Stimulated activated CD8-positive, alpha-beta memory T cell treated with anti-CD3 and anti-CD28 coated beads, Interleukin-15, amount 100 ng/mL, for 1 hour (primary cell): ENCODE data around the gene TRIM14.

Experiments
- DNase-seq: peaks from one replicate; pipeline ENCODE4 v3.0.0-alpha.2; 2020; ENCODE audit warnings: low read depth

Gene TRIM14, protein sequence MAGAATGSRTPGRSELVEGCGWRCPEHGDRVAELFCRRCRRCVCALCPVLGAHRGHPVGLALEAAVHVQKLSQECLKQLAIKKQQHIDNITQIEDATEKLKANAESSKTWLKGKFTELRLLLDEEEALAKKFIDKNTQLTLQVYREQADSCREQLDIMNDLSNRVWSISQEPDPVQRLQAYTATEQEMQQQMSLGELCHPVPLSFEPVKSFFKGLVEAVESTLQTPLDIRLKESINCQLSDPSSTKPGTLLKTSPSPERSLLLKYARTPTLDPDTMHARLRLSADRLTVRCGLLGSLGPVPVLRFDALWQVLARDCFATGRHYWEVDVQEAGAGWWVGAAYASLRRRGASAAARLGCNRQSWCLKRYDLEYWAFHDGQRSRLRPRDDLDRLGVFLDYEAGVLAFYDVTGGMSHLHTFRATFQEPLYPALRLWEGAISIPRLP

GRCh38 chr9:98118640-98119601, at the start of gene TRIM14:
Gene TRIM14 (minus strand): TSS chr9:98119222. CDS start chr9:98119188, 34 bp downstream.
- DNase-seq = no peak

- DNase-seq = no peak
Measured at GRCh38 chr9:98168153-98168780, 49.2 kb upstream of the TRIM14 start.

- no peak for DNase-seq
Measured at GRCh38 chr9:98164912-98165311, 45.9 kb upstream of the TRIM14 start.

GRCh38 chr9:98162613-98163012, 43.6 kb upstream of the TRIM14 start:
- no peak for DNase-seq

DNA sequence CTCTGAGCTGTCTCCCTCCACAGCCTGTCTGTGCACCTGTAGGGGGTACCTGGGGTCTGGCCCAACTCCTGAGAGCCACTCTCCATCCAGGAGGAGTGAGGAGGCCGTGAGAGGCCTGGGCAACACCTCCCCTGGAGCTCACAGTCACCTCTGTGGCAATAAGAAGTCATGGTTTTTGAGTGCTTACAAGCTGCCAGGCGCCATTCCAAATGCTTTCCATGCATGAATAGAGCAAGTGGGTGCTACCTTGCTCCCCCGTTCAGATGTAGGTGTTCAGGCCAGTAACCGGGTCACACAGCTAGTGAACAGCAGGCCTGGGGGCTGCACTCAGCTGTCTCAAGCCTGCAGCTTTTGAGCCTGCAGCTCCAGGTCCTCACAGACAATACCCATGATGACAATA, 42.8 kb upstream of the TRIM14 start:
- DNase-seq = no peak

- no peak for DNase-seq
Measured at GRCh38 chr9:98159790-98160189, 40.8 kb upstream of the TRIM14 start.

GRCh38 chr9:98159301-98159700, 40.3 kb upstream of the TRIM14 start:
- DNase-seq = no peak

GRCh38 chr9:98158071-98158831, 39.2 kb upstream of the TRIM14 start:
- no peak for DNase-seq

DNA sequence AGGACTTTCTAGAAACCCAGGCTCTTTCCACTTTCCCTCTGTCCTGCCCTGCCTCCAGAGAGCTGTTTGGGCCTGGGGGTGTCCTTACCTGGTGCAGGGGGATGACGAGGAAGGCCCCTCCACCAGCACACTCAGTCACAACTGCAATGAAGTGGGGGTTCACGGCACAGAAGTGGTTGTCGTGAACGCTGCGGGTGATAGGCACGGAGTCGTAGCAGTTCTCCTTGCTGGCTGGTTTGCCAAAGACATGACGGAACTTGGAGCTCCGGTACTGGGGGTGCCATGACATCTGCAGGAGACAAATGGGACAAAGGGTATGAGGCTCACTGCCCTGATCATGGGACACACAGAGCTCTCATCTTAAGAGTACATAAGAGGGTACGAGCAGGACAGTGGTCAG, 38.4 kb upstream of the TRIM14 start:
- DNase-seq = no peak

- DNase-seq = no peak
Measured at GRCh38 chr9:98154678-98155077, 35.7 kb upstream of the TRIM14 start.

DNA sequence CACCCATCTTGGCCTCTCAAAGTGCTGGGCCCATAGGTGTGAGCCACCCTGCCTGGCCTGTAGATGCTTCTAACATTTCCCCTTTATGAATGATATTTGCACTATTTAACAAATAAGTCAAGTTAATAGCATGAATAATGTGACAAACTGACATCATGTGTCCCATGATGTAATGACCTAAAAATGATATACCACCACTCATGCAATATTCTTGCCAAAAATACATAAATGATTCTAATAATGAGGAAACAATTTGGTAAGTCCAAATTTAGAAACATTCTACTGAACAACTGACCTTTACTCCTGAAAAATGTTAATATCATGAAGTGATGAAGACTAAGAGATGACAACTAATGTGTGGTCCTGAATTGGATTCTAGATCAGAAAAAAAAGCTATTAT, 33.5 kb upstream of the TRIM14 start:
- DNase-seq = no peak

- DNase-seq = no peak
Measured at GRCh38 chr9:98150721-98151120, 31.7 kb upstream of the TRIM14 start.

DNA sequence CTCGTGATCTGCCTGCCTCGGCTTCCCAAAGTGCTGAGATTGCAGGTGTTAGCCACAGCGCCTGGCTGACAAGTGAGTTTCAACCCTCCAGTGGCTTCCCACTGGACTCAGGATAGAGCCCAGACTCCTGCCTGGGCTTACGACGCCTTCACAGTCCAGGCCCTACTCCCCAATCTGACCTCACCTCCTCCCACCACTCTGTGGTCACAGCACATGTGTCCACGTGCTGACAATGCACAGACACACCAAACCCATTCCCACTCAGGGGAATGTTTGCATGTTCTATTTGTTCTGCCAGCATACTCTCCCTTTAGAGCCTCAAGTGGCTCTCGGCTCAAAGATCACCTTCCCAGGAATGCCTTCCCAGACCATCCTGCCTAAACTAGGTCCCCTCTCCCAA, 31.1 kb upstream of the TRIM14 start:
- no peak for DNase-seq

- DNase-seq = no peak
Measured at GRCh38 chr9:98149422-98149821, 30.4 kb upstream of the TRIM14 start.

DNA sequence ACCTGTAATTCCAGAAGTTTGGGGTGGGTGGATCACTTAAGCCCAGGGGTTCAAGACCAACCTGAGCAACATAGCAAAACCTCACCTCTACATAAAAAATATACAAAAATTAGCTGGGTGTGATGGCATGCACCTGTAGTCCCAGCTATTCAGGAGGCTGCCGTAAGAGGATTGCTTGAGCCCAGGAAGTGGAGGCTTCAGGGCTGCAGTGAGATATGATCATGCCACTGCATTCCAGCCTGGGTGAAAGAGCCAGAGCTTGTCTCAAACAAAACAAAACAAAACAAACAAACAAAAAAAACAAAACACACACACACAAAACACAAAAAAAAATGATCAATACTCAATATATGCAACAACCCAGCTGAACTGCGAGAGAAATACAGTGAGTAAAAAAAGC, 29.5 kb upstream of the TRIM14 start:
- no peak for DNase-seq

DNA sequence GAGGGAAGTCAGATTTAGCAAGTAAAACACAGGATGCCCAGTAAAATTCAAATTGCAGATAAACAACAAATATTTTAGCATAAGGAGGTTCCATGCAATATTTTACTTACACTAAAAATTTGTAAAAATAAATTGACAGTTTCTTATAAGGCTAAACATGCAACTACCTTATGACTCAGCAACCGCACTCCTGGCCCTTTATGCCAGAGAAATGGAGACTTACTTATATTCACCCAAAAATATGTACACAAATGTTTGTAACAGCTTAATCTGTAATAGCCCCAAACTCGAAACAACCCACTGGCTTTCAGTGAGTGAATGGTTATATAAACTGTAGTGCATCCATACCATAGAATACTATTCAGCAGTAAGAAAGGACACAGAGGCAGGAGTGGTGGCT, 28.6 kb upstream of the TRIM14 start:
- no peak for DNase-seq

DNA sequence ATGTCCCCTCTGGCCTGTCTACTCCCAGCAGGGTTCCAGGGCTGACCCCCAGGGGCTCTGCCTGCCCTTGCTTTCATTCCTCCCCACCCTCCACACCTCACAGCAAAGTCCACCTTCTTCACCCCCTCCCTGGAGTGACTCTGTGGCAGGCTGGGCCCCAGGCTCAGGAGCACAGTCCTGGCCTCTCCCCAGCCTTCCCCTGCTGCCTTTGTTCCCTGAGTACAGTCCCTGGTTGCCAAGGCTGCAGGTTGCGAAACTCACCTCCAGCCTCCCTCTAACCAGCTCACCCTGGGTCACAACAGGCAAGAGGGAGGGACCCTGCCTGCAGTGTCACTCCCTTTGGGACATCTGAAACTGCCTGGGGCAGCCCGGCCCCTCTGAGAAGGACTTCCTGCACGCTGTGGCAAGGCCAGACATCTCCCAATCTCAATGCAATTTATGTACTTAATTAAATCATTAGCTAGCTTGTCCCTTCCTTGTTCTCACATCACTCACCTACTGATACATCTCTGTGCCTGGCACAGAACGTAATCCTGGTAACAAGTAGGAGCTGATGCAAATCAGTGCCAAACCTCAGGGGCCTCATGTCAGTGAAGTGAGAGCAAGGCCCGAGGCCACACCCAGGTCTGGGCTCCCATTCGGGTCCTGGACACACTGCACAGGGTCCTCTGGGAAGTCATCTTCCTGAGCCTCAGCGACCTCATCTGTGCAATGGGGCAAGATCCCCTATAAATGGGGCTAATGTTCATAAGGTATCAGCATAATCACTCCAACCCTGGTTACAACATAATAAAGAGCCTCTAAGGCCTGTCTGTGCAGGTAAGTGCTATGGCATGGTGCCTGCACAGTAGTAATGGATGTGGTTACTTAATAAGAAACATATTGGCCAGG, 27.3 kb upstream of the TRIM14 start:
- no peak for DNase-seq

GRCh38 chr9:98144631-98145030, 25.6 kb upstream of the TRIM14 start:
- DNase-seq = no peak

DNA sequence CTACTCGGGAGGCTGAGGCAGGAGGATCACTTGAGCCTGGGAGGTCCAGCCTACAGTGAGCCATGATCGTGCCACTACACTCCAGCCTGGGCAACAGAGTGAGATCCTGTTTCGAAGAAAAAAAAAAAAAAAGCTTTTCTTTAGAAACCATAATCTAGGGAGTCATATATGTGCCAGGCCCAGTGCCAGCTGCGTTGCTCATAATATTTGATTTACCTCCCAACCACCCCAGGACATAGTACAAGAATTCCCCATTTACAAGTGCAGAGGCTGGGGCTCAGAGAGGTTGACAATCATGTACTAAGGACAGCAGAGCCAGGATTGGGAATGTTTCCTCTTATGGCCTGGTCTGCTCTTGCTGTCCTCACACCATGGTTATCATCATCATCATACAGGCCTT, 25.1 kb upstream of the TRIM14 start:
- no peak for DNase-seq

GRCh38 chr9:98142925-98143481, 24.0 kb upstream of the TRIM14 start:
- no peak for DNase-seq
